ENCODE data around the gene SCMH1.

SCMH1 gene

DNA sequence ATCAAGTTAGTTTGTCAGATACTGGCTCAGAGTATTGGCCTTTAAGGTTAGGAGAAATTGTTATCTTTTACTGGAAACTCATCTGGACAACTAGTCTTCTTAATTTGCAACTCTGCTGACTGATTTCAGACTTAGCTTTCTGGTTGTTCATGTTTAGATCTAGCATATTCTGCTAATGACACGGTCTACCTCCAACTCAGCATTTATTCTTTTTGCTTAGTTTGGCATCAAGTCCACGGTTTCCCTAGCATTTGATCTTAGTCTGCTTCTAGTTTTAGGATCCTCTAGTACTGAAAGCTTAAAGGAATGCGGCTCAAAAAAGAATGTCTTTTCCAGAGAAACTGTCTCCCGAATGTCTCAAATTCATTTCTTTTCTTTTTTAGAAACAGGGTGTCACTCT, 145.0 kb downstream of the SCMH1 start:
- ATAC-seq (no peak), DNase-seq (no peak)

DNA sequence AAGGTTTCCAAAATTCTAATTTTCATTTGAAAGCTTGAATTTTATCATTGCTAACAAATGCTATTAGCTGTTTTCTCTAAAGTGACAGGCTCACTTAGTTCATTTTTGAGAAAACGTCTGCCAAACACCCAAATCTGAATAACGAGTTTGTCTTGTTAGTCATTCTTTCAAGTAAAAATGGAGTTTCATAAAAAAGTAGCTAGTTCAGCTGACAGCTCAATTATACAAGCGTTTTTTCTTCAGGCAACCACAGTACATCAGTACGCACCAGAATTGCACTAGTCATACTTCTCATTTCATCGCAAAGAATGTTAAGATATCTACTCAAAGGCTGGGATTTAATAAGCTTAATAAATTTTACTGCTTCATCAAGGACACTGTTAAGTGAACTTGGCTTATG, 148.3 kb downstream of the SCMH1 start:
- ATAC-seq (no peak), DNase-seq (no peak)

DNA sequence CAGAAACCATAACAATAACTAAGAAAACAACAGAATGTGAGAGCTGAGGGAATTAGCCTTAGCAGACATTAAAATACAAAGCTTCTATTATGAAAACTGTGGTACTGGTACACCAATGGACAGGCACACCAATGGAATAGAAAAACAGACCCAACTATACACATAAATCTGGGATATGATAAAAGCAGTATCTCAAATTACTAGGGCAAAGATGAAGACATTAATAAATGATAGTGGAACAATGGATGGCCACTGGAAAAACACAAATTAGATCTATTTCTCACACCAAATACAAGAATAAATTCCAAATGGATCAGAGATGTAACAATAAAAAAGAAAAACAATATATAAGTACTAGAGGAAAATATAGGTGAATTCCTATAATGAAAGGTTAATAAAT, 155.2 kb downstream of the SCMH1 start:
- no peak for DNase-seq
- ATAC-seq, result no peak

DNA sequence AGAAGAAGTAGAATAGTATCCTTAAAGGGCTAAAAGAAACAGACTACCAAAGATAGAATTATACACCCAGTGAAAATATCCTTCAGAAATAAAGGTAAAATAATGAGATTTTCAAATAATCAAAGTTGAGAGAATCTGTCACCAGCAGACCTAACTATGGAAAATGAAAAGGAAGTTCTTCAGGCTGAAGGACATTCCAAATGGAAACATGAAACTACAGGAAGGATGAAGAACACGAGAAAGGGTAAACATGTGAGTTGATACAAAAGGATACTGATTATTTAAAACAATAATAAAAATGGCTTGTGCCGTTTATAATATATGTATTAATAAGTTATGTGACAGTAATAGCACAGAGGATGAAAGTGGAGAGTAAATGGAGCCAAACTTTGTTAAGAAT, 163.5 kb downstream of the SCMH1 start:
- ATAC-seq (no peak), DNase-seq (no peak)

DNA sequence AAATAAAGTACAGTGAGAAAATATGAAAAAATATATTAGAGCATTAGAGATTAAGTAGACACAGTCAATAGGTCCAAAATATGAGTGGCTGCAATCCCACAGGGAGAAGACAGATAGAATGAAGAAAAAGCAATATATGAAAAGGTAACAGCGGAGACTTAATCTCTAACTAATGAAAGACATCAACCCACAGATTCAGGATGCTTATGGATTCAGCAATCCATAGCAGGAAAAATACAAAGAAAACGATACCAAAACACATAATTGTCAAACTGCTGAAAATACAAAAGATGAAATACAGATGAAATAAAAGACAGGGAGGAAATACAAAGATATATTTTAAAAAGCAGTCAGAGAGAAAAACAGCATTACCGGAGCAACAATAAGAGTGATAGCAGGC, 163.9 kb downstream of the SCMH1 start:
- no peak for DNase-seq
- no peak for ATAC-seq

DNA sequence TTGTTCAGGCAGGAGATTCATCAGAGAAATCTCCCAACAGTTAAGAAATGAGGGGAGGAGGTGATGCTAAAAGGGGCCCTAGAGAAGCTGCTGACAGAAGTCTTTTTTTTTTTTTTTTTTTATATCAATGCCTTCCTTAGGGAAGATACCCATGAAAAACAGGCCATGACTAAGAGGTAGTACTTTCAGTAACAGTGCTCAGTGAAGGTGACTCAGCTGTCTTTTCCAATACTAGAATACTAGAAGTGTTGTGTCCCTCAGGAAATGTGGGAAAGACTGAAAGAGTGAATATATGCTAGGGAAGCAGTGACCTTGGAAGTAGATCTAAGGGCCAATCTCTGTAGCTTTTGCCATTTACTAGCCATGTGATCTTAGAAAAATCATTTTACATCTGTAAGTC, 168.1 kb downstream of the SCMH1 start:
- ATAC-seq (no peak), DNase-seq (no peak)

DNA sequence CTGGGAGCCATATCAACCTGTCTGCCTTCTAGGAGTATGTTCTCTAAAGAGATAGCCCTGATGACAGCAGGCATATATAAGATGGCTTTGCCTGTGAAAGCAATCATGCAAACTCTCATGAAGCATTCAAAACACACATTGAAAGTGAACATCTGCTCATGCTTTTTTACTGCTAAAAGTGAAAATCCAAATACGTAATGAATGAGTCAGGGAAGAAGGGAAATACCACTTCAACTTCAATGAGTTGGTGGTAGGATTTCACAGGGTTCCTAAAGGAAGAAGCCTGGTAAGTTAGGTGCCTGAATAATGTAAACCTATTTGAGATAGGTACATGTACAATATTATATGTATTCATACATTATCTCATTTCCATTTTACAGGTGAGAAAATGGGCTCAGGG, 170.1 kb downstream of the SCMH1 start:
- no peak for DNase-seq
- ATAC-seq, result no peak

DNA sequence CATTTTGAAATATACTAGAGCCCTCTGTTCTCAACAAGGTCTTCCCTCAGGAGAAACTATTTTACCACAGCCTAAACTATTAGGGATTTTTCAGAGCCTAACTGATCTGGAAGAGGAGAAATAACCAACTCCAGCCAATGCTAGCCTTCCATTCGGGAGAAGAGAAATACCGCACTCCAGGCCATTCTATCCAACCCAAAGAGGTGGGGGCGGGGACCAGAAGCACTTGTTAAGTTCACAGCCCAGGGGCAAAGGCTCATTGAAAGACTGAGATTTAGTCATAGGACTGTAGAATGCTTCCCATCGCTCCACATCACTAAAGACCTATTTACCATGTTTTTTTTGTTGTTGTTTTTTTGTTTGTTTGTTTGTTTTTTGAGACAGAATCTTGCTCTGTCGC, 185.2 kb downstream of the SCMH1 start:
- ATAC-seq, result no peak

DNA sequence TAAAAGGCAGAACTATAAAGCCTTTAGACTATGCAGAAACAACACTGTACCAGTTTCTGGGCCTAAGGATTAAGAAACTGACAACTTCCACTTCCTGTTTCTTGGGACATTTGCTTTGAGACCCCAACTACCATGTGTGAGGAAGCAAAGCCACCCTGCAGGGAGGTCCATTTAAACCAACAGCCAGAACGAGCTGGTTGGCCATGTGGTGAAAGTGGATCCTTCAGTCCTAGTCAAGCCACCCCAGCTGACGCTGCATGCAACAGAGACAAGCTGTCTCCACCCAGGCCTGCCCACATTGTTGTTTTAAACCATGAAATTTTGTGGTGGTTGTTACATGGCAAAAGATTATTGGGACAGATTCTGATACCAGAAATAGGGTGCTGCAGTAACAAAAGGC, 188.8 kb downstream of the SCMH1 start:
- no peak for DNase-seq
- no peak for ATAC-seq

More for the DNA sequence above, 185.2 kb downstream of the SCMH1 start:
- no peak for DNase-seq

DNA sequence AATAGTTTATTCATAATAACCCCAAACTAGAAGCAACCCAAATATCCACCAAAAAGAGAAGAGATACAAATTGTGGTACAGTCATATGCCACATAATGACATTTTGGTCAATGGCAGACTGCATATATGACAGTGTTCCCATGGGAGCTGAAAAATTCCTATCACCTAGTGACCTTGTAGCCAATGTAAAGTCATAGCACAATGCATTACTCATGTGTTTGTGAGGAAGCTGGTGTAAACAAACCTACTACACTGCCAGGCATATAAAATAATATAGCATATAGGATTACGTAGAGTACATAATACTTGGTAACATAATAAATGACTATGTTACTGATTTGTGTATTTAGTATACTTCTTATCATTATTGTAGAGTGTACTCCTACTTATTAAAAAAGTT, 191.1 kb downstream of the SCMH1 start:
- DNase-seq (no peak), ATAC-seq (no peak)

DNA sequence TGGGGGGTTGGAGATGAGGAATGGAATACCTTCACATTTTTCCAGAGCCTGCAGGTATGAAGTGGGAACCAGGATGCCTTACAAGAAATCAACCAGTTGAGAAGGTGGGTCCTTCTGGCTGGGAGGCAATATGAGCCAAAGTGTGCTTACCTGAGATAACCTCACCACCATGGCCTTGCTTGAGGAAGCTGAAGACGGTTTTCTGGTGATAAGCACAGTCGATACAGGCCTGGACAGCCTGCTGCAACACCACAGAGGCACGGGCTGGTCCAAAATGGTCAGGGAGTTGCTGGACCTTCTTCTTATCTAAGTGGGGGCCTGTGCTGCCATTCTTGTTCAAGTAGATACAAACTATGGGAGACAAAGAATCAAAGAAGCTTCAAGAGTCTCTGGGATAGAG, 193.6 kb downstream of the SCMH1 start:
- no peak for ATAC-seq
- no peak for DNase-seq

DNA sequence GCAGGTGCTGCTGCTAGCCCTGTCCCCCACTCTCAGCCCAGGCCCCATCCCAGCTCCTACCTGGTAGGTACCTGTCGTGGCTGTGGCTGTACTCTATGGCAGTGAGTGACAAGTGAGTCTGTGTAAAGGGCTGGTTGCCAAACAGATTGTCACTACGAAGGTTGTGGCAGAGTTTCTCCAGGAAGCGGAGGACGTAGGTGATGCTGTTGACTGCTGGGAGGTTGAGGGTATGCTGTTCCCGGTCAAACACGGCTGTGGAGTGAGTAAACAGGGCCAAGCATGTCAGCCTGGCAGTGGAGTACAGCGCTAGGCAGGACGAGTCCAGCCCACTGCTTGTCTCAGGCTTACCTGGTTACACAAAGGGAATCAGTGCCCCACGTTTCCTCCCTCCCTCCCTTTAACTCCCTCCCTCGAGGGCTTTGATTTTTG, 195.7 kb downstream of the SCMH1 start:
- no peak for DNase-seq

DNA sequence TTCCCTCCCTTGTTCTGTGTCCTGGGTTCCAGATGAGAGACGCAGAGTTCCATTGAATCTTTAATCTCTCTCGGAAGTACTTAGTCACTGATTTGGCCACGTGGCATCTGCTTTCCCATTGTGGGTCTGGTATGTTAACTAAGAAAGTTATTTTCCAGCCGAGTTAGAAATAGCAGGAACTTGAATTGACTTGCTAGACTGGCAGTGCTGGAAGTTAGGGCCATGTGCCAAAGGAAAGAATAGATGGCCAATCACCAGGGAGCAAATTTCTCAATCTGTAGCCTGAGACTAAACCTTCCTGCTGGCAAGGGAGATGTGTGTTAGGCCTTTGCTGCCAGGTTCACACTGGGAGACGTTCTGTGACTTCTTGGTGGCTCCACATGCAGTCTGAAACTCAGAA, 196.4 kb downstream of the SCMH1 start:
- ATAC-seq (no peak), DNase-seq (no peak)

More for the DNA sequence above, 195.7 kb downstream of the SCMH1 start:
- ATAC-seq, result no peak

DNA sequence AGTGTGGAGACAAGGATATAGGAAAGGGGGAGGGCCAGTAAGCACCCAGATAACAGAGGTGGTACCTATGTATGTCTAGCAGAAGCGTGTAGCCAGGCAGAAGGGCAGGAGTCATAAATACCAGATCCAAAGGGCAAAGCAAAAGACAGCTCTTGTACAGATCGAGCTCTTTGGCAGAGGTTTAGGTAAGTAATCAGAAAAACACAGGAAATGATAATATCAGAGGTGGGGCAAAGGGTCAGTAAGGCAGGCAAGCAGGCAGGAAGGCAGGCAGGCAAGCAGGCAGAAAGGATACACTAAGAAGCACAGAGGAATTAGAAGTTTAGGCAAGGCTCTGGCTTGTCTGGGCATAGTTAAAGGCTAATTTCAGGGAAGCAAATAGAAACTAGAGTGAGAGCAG, 197.9 kb downstream of the SCMH1 start:
- ATAC-seq, result no peak
- no peak for DNase-seq

DNA sequence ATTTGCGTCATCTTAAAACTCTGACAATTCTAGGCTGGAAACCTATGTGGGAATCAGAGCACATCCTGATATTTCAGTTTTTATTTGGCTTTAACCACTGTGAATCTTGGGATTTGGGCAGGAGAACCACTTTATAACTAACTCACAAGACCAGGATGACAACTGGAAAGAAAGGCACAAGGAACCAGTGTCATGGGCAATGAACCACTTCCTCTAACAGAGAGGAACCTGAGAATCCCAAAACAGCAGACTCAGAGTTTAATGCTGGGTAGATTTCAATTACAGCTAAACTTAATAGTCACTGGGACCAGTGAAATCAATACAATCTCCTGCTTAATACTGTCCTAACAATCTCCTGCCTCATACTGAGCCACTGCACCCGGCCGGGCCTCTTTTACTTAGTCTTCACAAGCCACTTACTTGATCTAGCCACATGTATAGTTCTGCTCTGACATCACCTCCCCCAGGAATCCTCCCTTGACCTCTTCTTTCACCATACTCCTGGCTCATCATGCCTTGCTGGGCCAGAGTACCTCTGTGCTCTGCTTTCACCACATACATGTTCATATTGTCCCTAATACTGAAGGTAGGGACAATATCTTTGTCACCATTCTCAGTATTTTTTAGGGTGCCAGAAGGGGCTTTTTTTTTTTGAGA, 200.4 kb downstream of the SCMH1 start:
- no peak for DNase-seq
- no peak for ATAC-seq

DNA sequence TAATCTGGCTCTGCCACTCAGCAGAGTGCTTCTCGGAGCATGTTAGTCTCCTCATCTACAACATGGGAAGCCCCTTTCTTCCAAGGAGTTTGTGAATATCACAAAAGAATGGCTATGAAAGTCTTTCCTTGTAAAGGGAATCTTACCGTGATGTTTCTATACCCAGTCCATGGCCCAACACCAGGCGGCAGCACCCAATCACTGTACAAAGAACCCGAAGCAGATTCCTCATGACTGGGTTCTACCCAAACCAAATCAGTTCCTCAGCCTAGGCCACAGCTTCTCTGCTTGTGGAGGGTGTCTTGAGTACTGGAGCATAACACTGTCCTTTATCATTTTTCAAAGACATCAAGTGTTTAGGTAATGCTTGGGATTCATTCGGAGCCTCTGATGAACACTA, 204.0 kb downstream of the SCMH1 start:
- no peak for ATAC-seq

DNA sequence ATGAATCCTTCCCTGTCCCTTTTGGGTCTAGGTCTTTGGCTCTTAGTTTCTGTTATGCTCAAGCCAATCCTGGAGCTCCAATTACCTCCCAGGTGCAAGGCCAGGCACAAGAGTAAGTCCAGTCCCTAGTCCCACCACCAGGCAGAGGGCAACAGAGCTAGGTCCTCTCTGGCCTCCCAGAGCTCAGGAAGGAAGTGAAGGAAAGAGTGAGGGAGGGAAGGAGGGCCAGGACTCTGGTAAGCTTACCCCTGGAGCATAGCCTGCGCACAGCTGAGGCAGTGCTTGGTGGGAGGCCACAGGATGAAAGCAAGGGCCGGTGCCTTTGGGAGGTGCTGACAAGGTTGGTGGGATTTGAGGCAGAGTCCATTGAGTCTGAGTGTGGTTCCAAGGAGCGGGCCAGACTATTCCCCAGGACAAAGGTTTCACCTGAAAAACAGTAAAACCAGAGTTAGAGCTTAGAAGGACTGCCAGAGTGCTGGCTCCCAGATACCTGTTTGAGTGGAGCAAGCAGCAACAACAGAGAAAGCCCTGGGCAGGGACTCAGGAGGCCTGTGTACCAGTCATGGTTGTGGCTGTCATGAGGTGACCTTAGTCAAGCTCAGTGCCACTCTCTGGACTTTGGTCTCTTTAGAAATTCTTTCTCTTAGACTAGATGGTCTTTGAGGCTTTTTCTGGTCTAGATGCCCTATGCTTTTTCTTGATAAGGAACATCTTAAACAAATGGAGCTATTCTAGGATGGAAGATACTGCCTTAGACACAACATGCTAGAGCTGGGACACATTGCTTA, 204.8 kb downstream of the SCMH1 start:
- no peak for ATAC-seq
- no peak for DNase-seq

More for the DNA sequence above, 204.0 kb downstream of the SCMH1 start:
- no peak for DNase-seq

DNA sequence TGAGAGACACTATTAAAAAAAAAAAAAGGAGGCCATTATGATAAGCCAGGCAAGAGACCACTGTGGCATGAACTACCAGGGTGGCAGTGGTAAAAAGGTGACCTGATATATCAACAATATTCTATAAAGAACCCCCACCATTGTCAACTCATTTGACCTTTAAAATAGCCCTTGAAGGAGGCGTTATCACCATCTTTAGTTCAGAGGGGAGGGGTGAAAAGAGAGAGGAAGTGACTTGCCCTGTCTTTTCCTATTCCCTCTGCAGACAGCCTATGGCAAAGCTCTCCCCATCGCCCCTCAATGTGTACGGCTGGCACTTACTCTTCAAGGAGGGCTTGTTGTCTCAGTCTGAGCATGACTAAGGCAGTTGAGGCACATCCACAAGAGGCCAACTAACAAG, 208.8 kb downstream of the SCMH1 start:
- ATAC-seq (no peak), DNase-seq (no peak)

DNA sequence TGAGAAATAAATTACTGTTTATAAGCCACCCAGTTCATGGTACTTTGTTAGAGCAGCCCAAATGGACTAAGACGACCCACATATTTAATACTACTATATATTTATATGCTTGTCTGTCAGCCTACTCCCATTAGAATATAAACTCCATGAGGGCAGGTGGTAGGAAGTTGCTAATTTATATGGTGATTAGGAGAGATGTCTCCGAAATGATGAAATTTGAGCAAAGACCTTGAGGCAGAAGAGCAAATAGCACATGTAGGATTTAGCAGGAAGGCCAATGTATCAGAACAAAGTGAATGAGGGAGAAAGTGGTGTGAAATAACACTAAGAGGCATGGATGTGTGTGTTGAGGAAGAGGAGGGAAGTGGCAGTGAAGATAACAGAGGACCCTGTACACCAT, 210.0 kb downstream of the SCMH1 start:
- no peak for ATAC-seq
- no peak for DNase-seq

DNA sequence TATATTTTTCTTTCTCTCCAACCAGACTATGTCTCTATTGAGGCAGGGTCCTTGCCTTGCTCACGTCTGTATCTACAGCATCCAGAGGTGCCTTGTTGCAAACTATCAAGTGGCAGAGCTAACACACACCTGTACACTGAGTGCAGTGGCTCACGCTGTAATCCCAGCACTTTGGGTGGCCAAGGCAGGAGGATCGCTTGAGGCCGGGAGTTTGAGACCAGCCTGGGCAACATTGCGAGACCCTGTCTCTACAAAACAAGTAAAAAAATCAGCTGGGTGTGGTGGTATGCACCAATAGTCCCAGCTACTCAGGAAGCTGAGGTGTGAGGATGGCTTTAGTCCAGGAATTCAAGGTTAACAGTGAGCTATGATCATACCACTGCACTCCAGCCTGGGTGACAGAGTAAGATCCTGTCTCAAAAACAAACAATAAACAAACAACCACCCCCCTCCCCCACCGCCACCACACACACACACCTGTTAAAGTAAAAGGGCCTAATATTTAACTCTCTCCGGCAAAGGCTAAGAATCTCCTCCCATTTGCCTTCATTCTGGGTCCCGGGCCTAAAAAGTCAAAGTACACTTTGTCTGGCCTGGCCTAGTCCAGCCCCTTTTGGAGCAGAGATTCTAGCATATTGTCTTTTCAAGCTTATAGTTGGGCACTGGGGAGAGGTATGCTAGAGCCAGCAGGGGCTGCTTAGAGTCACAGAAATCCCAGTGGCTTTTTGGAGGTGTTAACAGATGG, 211.1 kb downstream of the SCMH1 start:
- DNase-seq (no peak), ATAC-seq (no peak)

DNA sequence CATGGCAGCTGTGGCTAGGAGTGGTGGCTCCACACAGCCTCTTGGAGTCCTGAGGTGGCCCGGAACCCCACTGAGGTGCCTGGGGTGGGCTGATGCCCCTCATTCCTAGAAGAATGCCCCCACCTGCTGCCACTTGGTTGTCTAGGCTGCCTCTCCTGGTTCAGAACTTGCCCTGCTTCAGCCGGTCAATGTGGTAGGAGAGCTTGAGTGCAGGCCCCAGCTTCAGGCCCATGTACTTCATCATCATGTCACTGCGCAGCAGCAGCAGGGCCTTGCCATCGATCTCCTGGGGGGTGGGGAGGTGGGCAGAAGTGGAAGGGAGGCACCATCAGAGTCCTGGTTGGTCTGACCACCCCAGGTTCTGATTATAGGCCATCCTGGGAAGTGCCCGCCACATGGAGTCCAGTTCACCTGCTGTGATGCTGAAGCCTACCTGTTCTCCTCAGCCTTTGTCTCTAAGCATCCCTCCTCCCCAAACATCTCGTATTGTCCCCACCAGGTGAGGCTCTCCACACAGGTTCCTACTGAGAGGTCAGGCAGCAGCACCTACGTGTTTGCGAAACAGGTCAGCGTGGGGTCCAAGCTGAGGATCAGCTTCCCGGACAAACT, 214.0 kb downstream of the SCMH1 start:
- DNase-seq (no peak), ATAC-seq (no peak)

DNA sequence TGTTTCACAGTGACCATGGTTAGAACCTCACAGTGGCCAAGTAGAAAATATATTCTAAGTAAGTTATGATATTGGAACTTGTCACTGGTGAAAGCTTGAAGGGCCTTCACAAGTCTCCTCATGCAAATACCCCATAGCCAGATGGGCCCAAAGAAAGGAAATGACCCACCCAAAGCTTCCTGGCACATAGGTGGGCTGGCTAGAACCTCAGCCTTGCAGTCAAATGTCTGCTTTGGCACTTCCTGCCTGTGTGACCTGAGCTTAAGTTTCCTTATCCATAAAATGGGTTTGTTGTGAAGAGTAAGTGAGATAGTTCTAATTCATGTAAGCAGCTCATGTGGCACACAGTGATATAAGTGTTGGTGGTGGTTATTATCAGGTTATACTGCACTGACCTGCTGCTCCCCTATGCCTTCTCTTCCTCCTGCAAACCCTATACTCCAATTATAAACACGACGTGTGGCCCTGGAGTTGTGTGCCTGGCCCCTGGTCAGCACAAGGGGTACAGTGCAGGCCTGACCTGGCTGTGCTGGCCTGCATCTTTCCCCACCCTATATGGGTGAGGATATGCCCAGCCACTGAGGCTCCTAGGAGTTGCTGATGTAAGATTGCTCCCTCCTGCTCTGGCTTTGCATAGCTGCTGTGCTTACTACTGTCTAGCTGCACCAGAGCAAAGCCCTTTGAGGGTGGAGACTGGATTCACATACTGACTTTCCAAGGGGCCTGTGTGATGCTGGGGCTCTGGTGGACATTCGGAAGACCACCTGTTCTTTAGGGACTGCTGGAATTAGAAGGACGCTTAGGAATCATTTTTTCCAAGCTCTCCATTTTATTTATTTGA, 215.9 kb downstream of the SCMH1 start:
- ATAC-seq, result no peak

More for the DNA sequence above, 215.9 kb downstream of the SCMH1 start:
- no peak for DNase-seq

Data from stimulated activated naive CD8-positive, alpha-beta T cell treated with anti-CD3 and anti-CD28 coated beads, Interleukin-15, Interleukin-2, amounts not matched to agents 100 U/mL and 50 U/mL, for 24 hours (primary cell).